ENCODE data around the gene AOPEP. TPM values are rescaled to one million over a fixed set of nuclear protein-coding genes. Genes with fewer than 3 reads are reported as not detected.

The AOPEP gene
- total RNA-seq, 1 experiment from 2014 or later: 15.0 TPM

DNA sequence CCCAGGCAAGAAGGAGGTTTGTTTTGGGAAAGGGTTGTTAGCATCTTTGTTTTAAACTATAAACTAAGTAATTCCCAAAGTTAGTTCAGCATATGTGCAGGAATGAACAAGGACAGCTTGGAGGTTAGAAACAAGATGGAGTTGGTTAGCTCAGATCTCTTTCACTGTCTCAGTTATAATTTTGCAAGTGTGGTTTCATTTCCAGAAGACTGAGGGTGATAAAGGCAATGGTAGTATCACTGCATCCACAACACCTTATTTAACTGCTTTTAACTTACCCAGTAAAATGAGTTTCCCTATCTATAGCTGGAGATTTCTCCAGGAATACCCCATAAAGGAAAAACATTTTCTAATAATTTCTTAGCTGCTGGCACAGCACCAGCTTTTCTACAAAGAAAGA is 152.7 kb downstream of the AOPEP start:
- Histone ChIP-seq H3K27me3 (ENCODE audit: insufficient read depth, low read length) (no peaks in the 10 kb centered on the region), H3K9me3 (ENCODE audit: control insufficient read depth, low read depth, low read length) (no peaks in the 10 kb centered on the region), H4K8ac (replicated peaks; ENCODE audit: insufficient read length, low read depth, low read length) (no peak overlapping the region), H2BK15ac (ENCODE audit: low read depth, low read length) (no peak overlapping the region), H3K79me2 (ENCODE audit: insufficient read depth, low read length) (no peaks in the 10 kb centered on the region), H3K23ac (ENCODE audit: insufficient read length, low read depth, low read length) (no peak overlapping the region), H2BK5ac (ENCODE audit: insufficient read length, low read length) (no peak overlapping the region), H2BK120ac (ENCODE audit: low read depth, low read length, poor library complexity, severe bottlenecking) (no peak overlapping the region), H2AK5ac (ENCODE audit: insufficient read length, low read length) (no peak overlapping the region), H3K79me1 (ENCODE audit: insufficient read depth, low read depth, low read length, poor library complexity, severe bottlenecking) (no peaks in the 10 kb centered on the region), H3K4me1 (ENCODE audit: insufficient read depth, low read length) (0 out of 2 replicates have a peak, but pooled peaks cover 4% of the 10 kb centered on the region), H4K91ac (ENCODE audit: insufficient read length, low read depth, low read length) (no peak overlapping the region), H4K20me1 (ENCODE audit: control insufficient read depth, insufficient read depth, insufficient read length) (no peaks in the 10 kb centered on the region), H3K14ac (ENCODE audit: insufficient read depth, low read length) (no peak overlapping the region), H3K18ac (ENCODE audit: insufficient read length, low read depth, low read length) (no peak overlapping the region), H3T11ph (ENCODE audit: low read length) (no peak overlapping the region), H3K4ac (ENCODE audit: low read depth, low read length) (no peak overlapping the region), H2BK12ac (ENCODE audit: insufficient read length, low read depth, low read length) (no peak overlapping the region), H3K27ac (ENCODE audit: insufficient read length, low read depth, low read length) (no peak overlapping the region), H3K9ac (ENCODE audit: extremely low read depth, insufficient read length, low read length) (no peak overlapping the region), H3K23me2 (ENCODE audit: insufficient read length, low read depth, low read length, poor library complexity, severe bottlenecking) (no peaks in the 10 kb centered on the region), H3K56ac (ENCODE audit: insufficient read length, low read depth, low read length) (no peak overlapping the region), H3K4me2 (ENCODE audit: insufficient read depth, insufficient read length, low read length) (no peak overlapping the region), H2BK20ac (ENCODE audit: low read depth, low read length, poor library complexity, severe bottlenecking) (no peak overlapping the region), H2AFZ (ENCODE audit: low read length) (no peak overlapping the region), H4K5ac (ENCODE audit: insufficient read length, low read depth, low read length) (no peak overlapping the region)
- TF ChIP-seq, protein P1, sequence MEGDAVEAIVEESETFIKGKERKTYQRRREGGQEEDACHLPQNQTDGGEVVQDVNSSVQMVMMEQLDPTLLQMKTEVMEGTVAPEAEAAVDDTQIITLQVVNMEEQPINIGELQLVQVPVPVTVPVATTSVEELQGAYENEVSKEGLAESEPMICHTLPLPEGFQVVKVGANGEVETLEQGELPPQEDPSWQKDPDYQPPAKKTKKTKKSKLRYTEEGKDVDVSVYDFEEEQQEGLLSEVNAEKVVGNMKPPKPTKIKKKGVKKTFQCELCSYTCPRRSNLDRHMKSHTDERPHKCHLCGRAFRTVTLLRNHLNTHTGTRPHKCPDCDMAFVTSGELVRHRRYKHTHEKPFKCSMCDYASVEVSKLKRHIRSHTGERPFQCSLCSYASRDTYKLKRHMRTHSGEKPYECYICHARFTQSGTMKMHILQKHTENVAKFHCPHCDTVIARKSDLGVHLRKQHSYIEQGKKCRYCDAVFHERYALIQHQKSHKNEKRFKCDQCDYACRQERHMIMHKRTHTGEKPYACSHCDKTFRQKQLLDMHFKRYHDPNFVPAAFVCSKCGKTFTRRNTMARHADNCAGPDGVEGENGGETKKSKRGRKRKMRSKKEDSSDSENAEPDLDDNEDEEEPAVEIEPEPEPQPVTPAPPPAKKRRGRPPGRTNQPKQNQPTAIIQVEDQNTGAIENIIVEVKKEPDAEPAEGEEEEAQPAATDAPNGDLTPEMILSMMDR (conservative IDR thresholded peaks at IDR 0.05): no peak
- no peak overlapping the region for H3K4me3 Mint-ChIP-seq
- H3K4me1 Mint-ChIP-seq: peaks cover 18 to 23% of the 10 kb centered on the region in 2 experiments
- no peaks in the 10 kb centered on the region; a peak in 1 of 5 replicates for H3K9me3 Mint-ChIP-seq
- H3K36me3 Mint-ChIP-seq (ENCODE audit: insufficient read depth in 1 of 3, low read depth in 3 of 3): no peaks in the 10 kb centered on the region; a peak in 1 of 7 replicates
- H3K27me3 Mint-ChIP-seq (ENCODE audit: low read depth): no peaks in the 10 kb centered on the region
- H3K27ac Mint-ChIP-seq: no peak overlapping the region
- DNase-seq: no peak
